PC-3 (cell line): ENCODE results near the gene MGAT4A. TPM values are rescaled to one million over a fixed set of nuclear protein-coding genes. Genes with fewer than 3 reads are reported as not detected.

Source experiments
- ATAC-seq: fragments of 200-7000 bp; cut with Tn5 transposase; 2 replicates; pipeline ENCODE4 v1.9.1; 2020; ENCODE audit warnings: mild to moderate bottlenecking, moderate library complexity
- BruUV-seq: library from RNA; stranded (reverse); fragments of 400-500 nt; replicated peaks from 2 replicates; lab custom pipeline; 2021; lab: Mats Ljungman, UMichigan
- CTCF ChIA-PET: fragments of 300-600 bp; sonication (Branson Sonifier 250); formaldehyde crosslinking; loops from one replicate; lab custom pipeline; 2022; ENCODE audit warnings: antibody characterized with exemption; lab: Charles Lee
- POLR2A ChIA-PET: fragments of 300-600 bp; sonication (Branson Sonifier 250); formaldehyde crosslinking; loops from one replicate; lab custom pipeline; 2022; ENCODE audit warnings: antibody characterized with exemption; ENCODE audit not compliant: unreplicated experiment; lab: Charles Lee
- DNase-seq: peaks from one replicate; pipeline ENCODE4 v3.0.0-alpha.2; 2015
- H2AFZ ChIP-seq: fragments of 300-600 bp; sonication (generic); 2 replicates; pipeline ENCODE4 v1.6.0; 2016; ENCODE audit warnings: antibody characterized with exemption, low read length
- H3F3A ChIP-seq: fragments of 300-600 bp; sonication (generic); one replicate; pipeline ENCODE4 v1.6.0; 2017; ENCODE audit warnings: antibody characterized with exemption, low read length, control low read depth, mild to moderate bottlenecking; ENCODE audit not compliant: unreplicated experiment
- H3K27ac ChIP-seq: fragments of 300-600 bp; sonication (generic); 2 replicates; pipeline ENCODE4 v1.5.1; 2016; ENCODE audit warnings: mild to moderate bottlenecking, low read length
- H3K27me3 ChIP-seq: fragments of 300-600 bp; sonication (generic); 2 replicates; pipeline ENCODE4 v1.6.1; 2016; ENCODE audit warnings: low read length, mixed read lengths
- H3K36me3 ChIP-seq: fragments of 300-600 bp; sonication (generic); 2 replicates; pipeline ENCODE4 v1.6.1; 2016; ENCODE audit warnings: low read depth, mixed run types, low read length, mixed read lengths
- H3K4me1 ChIP-seq: fragments of 300-600 bp; sonication (generic); 2 replicates; pipeline ENCODE4 v1.5.1; 2016; ENCODE audit warnings: low read length; ENCODE audit not compliant: insufficient read depth
- H3K4me2 ChIP-seq: fragments of 300-600 bp; sonication (generic); 2 replicates; pipeline ENCODE4 v1.6.0; 2016; ENCODE audit warnings: low read length
- H3K4me3 ChIP-seq: fragments of 300-600 bp; sonication (generic); 2 replicates; pipeline ENCODE4 v1.5.1; 2016; ENCODE audit warnings: mild to moderate bottlenecking, low read length, mixed read lengths
- H3K79me2 ChIP-seq: fragments of 300-600 bp; sonication (generic); 2 replicates; pipeline ENCODE4 v1.6.1; 2017; ENCODE audit warnings: low read length, mixed read lengths
- H3K9ac ChIP-seq: fragments of 300-600 bp; sonication (generic); 2 replicates; pipeline ENCODE4 v1.6.0; 2016; ENCODE audit warnings: mild to moderate bottlenecking, low read length
- H3K9me2 ChIP-seq: fragments of 300-600 bp; sonication (generic); replicated peaks from 2 replicates; pipeline ENCODE4 v1.6.1; 2016; ENCODE audit warnings: mixed run types, low read length, mixed read lengths
- H3K9me3 ChIP-seq: fragments of 300-600 bp; sonication (generic); 2 replicates; pipeline ENCODE4 v1.6.1; 2016; ENCODE audit warnings: low read length, mixed read lengths
- H4K20me1 ChIP-seq: fragments of 300-600 bp; sonication (generic); 2 replicates; pipeline ENCODE4 v1.6.1; 2016; ENCODE audit warnings: low read length, mixed read lengths
- CTCF ChIP-seq: fragments of 300-600 bp; sonication (generic); conservative IDR thresholded peaks from 2 replicates; pipeline ENCODE4 v1.5.1; 2017; ENCODE audit warnings: antibody characterized with exemption, low read depth, mild to moderate bottlenecking, low read length
- EZH2 ChIP-seq: fragments of 300-600 bp; sonication (generic); IDR thresholded peaks from one replicate; pipeline ENCODE4 v1.6.1; 2017; ENCODE audit warnings: antibody characterized with exemption, mild to moderate bottlenecking, low read length; ENCODE audit not compliant: unreplicated experiment
- EZH2phosphoT487 ChIP-seq: fragments of 300-600 bp; sonication (generic); IDR thresholded peaks from 2 replicates; pipeline ENCODE4 v1.6.1; 2018; ENCODE audit warnings: mild to moderate bottlenecking, antibody characterized with exemption, low read length, borderline replicate concordance
- intact Hi-C: fragments of 100-400 bp; cut with micrococcal nuclease; formaldehyde crosslinking; loops from 2 replicates; pipeline ENCODE4 v1.9.0; 2023
- total RNA-seq: library from RNA; depleted of rRNA; stranded (reverse); fragments of >200 nt; gene quantifications from 2 replicates; pipeline ENCODE4 v1.2.3, GENCODE V29; 2014

MGAT4A gene
- total RNA-seq, 1 experiment from 2014 or later = 6.1 TPM

- DNase-seq = no peak
- peaks cover 6% of the 10 kb centered on the region; the same call in 1 of the 2 replicates for H3K4me1 ChIP-seq
- BruUV-seq = no TSS peak
- ATAC-seq = no peak
- no peaks in the 10 kb centered on the region for H3K36me3 ChIP-seq
- POLR2A ChIA-PET = no interaction called here
- no peak overlapping the region for H3K4me3 ChIP-seq
- H3K79me2 ChIP-seq = no peaks in the 10 kb centered on the region
- H3K9me2 ChIP-seq = no peaks in the 10 kb centered on the region
- no peak overlapping the region for H3K4me2 ChIP-seq
- H3K9ac ChIP-seq = no peak overlapping the region
- CTCF ChIA-PET = interaction anchor here (0.7 kb wide), 1 partner anchor 217 kb away, joined by 4 read pairs; no protein-coding TSS in a partner anchor
- no peak overlapping the region for H2AFZ ChIP-seq
- H3F3A ChIP-seq = no peaks in the 10 kb centered on the region
- TF ChIP-seq EZH2phosphoT487 = no peak
- TF ChIP-seq EZH2 = no peak
- no peak for TF ChIP-seq CTCF
- H4K20me1 ChIP-seq = no peaks in the 10 kb centered on the region
- H3K9me3 ChIP-seq = no peaks in the 10 kb centered on the region
- intact Hi-C loops = no loop called here
- H3K27me3 ChIP-seq = no peaks in the 10 kb centered on the region
- no peak overlapping the region for H3K27ac ChIP-seq
These were observed 107.3 kb downstream of the MGAT4A start for GRCh38 chr2:98623657-98624056.

GRCh38 chr2:98617149-98617548 is 113.8 kb downstream of the MGAT4A start:
- DNase-seq = no peak
- no peak for ATAC-seq
- Histone ChIP-seq H3K4me1 (no peaks in the 10 kb centered on the region), H4K20me1 (no peaks in the 10 kb centered on the region), H3K9me2 (no peaks in the 10 kb centered on the region), H3K36me3 (peaks cover 30% of the 10 kb centered on the region), H2AFZ (no peak overlapping the region), H3K9me3 (no peaks in the 10 kb centered on the region), H3K9ac (no peak overlapping the region), H3K27ac (no peak overlapping the region), H3K27me3 (no peaks in the 10 kb centered on the region), H3K4me2 (no peak overlapping the region), H3F3A (no peaks in the 10 kb centered on the region), H3K79me2 (no peaks in the 10 kb centered on the region), H3K4me3 (no peak overlapping the region)
- intact Hi-C loops = no loop called here
- BruUV-seq = no TSS peak
- TF ChIP-seq EZH2 = no peak
- TF ChIP-seq CTCF = no peak
- TF ChIP-seq EZH2phosphoT487 = no peak
- ChIA-PET POLR2A (no interaction called here), CTCF (interaction anchor here (0.6 kb wide), 1 partner anchor 220 kb away, joined by 3 read pairs; no protein-coding TSS in a partner anchor)

GRCh38 chr2:98615481-98615880 is 115.5 kb downstream of the MGAT4A start:
- Histone ChIP-seq H3K9ac (no peak overlapping the region), H3K27me3 (no peaks in the 10 kb centered on the region), H3F3A (no peaks in the 10 kb centered on the region), H3K79me2 (peaks cover 12% of the 10 kb centered on the region), H3K4me3 (no peak overlapping the region), H3K9me2 (no peaks in the 10 kb centered on the region), H3K27ac (no peak overlapping the region), H3K4me2 (no peak overlapping the region), H3K9me3 (no peaks in the 10 kb centered on the region), H2AFZ (no peak overlapping the region), H4K20me1 (no peaks in the 10 kb centered on the region), H3K36me3 (peaks cover 33% of the 10 kb centered on the region), H3K4me1 (peaks cover 10% of the 10 kb centered on the region)
- DNase-seq = no peak
- no TSS peak for BruUV-seq
- intact Hi-C loops = no loop called here
- ATAC-seq = no peak
- CTCF ChIA-PET = no interaction called here
- peak; percentile 29; the same call in 1 of the 2 replicates for TF ChIP-seq CTCF
- TF ChIP-seq EZH2 = no peak
- TF ChIP-seq EZH2phosphoT487 = no peak
- POLR2A ChIA-PET = no interaction called here
